HepG2 (cell line): Measurements from ENCODE around the gene IFITM10. TPM values are rescaled to one million over a fixed set of nuclear protein-coding genes. Genes with fewer than 3 reads are reported as not detected.
A peak's percentile ranks its signal among the peaks of the same experiment; 100 is the strongest.

Experiments
- ADNP ChIP-seq: sonication (generic); formaldehyde crosslinking; IDR thresholded peaks from 2 replicates; pipeline ENCODE4 v1.4.0; 2020; ENCODE audit warnings: missing genetic modification reagents
- AGO1 ChIP-seq: fragments of 200-400 bp; formaldehyde crosslinking; IDR thresholded peaks from 2 replicates; pipeline ENCODE4 v1.6.1; 2017; ENCODE audit warnings: mild to moderate bottlenecking, low read depth, low read length, moderate library complexity; ENCODE audit not compliant: poor library complexity, severe bottlenecking
- ARID4A ChIP-seq: sonication (generic); formaldehyde crosslinking; IDR thresholded peaks from 2 replicates; pipeline ENCODE4 v1.5.0; 2020; ENCODE audit warnings: mild to moderate bottlenecking, missing genetic modification reagents, borderline replicate concordance
- ATM ChIP-seq: fragments of 450-650 bp; IDR thresholded peaks from 2 replicates; pipeline ENCODE4 v1.7.1; 2017; ENCODE audit warnings: mild to moderate bottlenecking, borderline replicate concordance
- CEBPB ChIP-seq: IDR thresholded peaks from 2 replicates; pipeline ENCODE4 v1.6.1; 2011; ENCODE audit warnings: low read depth, low read length, improper control_type of control experiment, borderline replicate concordance
- CHD2 ChIP-seq: IDR thresholded peaks from 2 replicates; pipeline ENCODE4 v1.6.1; 2011; ENCODE audit warnings: low read depth, low read length, improper control_type of control experiment
- DNMT3B ChIP-seq: conservative IDR thresholded peaks from 2 replicates; pipeline ENCODE4 v1.6.1; 2016; ENCODE audit warnings: missing biosample characterization, control low read depth
- HMG20A ChIP-seq: IDR thresholded peaks from 2 replicates; pipeline ENCODE4 v1.6.1; 2016; ENCODE audit warnings: borderline replicate concordance
- KAT8 ChIP-seq: IDR thresholded peaks from 2 replicates; pipeline ENCODE4 v1.6.1; 2016; ENCODE audit warnings: missing genetic modification reagents, missing compliant biosample characterization
- KDM1A ChIP-seq: IDR thresholded peaks from 2 replicates; pipeline ENCODE4 v1.6.1; 2016; ENCODE audit warnings: missing compliant biosample characterization
- SNRNP70 ChIP-seq: fragments of 200-400 bp; formaldehyde crosslinking; IDR thresholded peaks from 2 replicates; pipeline ENCODE4 v1.6.1; 2017; ENCODE audit warnings: mild to moderate bottlenecking, low read depth, low read length, moderate library complexity
- SP140L ChIP-seq: sonication (generic); formaldehyde crosslinking; IDR thresholded peaks from 2 replicates; pipeline ENCODE4 v1.4.0; 2020; ENCODE audit warnings: missing genetic modification reagents, borderline replicate concordance
- SRY ChIP-seq: sonication (generic); formaldehyde crosslinking; IDR thresholded peaks from 2 replicates; pipeline ENCODE4 v1.8.0; 2022; ENCODE audit warnings: mild to moderate bottlenecking, missing genetic modification reagents
- THRA ChIP-seq: sonication (generic); formaldehyde crosslinking; IDR thresholded peaks from 2 replicates; pipeline ENCODE4 v1.4.0; 2020; ENCODE audit warnings: missing genetic modification reagents, borderline replicate concordance
- ZBTB39 ChIP-seq: sonication (generic); formaldehyde crosslinking; IDR thresholded peaks from 2 replicates; pipeline ENCODE4 v1.5.0; 2020; ENCODE audit warnings: missing genetic modification reagents
- ZHX1 ChIP-seq: sonication (generic); formaldehyde crosslinking; IDR thresholded peaks from 2 replicates; pipeline ENCODE4 v1.8.1; 2022; ENCODE audit warnings: low read depth, mild to moderate bottlenecking, missing genetic modification reagents
- ZNF282 ChIP-seq: fragments of 450-650 bp; IDR thresholded peaks from 2 replicates; pipeline ENCODE4 v1.6.1; 2018; ENCODE audit not compliant: partially characterized antibody
- ZNF678 ChIP-seq: sonication (generic); formaldehyde crosslinking; IDR thresholded peaks from 2 replicates; pipeline ENCODE4 v1.4.0; 2020; ENCODE audit warnings: mild to moderate bottlenecking, missing genetic modification reagents
- ZNF776 ChIP-seq: sonication (generic); formaldehyde crosslinking; IDR thresholded peaks from 2 replicates; pipeline ENCODE4 v1.4.0; 2020; ENCODE audit warnings: mild to moderate bottlenecking, missing genetic modification reagents
- polyA plus RNA-seq, 8 experiments: library from polyadenylated mRNA; depleted of rRNA in 3 of 8; stranded (reverse) in 7 of 8; unstranded in 1 of 8; fragments of >200 nt; fragmentation: Illumina TruSeq in 4 of 8; extraction: Trizol in 4 of 8; gene quantifications; 2 replicates each; pipeline versions ENCODE4 v1.2.1 to v1.2.3, GENCODE V29; 2011 to 2016; ENCODE audit warnings: low read depth in 4 of 8, missing spikeins in 1 of 8, mixed read lengths in 1 of 8; ENCODE audit not compliant: insufficient read depth in 1 of 8
- total RNA-seq, 5 experiments: library from RNA; depleted of rRNA; stranded (reverse); fragments of >200 nt; fragmentation: Illumina TruSeq; extraction: Trizol; gene quantifications; 2 replicates each; pipeline ENCODE4 v1.2.3, GENCODE V29; 2016; ENCODE audit warnings: low read depth in 1 of 5

IFITM10 gene
- total and polyA plus RNA-seq, 2 of the 13 experiments (the other 11 are each of a cell fraction or from before 2014, with no cell fraction given): 0.09 to 0.13 TPM

GRCh38 chr11:1691026-1691877, 59.1 kb downstream of the IFITM10 start (continued):
- TF ChIP-seq DNMT3B (CRISPR knock-in tag) (no peak), ZNF282 (no peak), AGO1 (no peak), THRA (CRISPR knock-in tag) (peak; percentile 96; the same call in 1 of the 2 replicates), SRY (CRISPR knock-in tag) (peak; percentile 76), ZHX1 (CRISPR knock-in tag) (peak; percentile 74), ZNF678 (CRISPR knock-in tag) (no peak), ATM (no peak), KDM1A (CRISPR knock-in tag) (no peak; the same call in 1 of the 2 replicates), ARID4A (CRISPR knock-in tag) (peak; percentile 60; the same call in 1 of the 2 replicates), SNRNP70 (no peak), CEBPB (no peak), CHD2 (no peak), SP140L (0 out of 2 replicates have a peak, but pooled peaks have one; percentile 69), HMG20A (CRISPR knock-in tag) (peak; percentile 86), KAT8 (CRISPR knock-in tag) (peak; percentile 86), ZNF776 (CRISPR knock-in tag) (peak; percentile 17; the same call in 1 of the 2 replicates), ZBTB39 (CRISPR knock-in tag) (peak; percentile 51; the same call in 1 of the 2 replicates), ADNP (CRISPR knock-in tag) (no peak)
